T-helper 22 cell (primary cell): Measurements from ENCODE around the gene IGFBP5.

Experiments
- DNase-seq: peaks from one replicate; pipeline ENCODE4 v3.0.0-alpha.2; 2020; ENCODE audit warnings: low read depth

The IGFBP5 gene

DNA sequence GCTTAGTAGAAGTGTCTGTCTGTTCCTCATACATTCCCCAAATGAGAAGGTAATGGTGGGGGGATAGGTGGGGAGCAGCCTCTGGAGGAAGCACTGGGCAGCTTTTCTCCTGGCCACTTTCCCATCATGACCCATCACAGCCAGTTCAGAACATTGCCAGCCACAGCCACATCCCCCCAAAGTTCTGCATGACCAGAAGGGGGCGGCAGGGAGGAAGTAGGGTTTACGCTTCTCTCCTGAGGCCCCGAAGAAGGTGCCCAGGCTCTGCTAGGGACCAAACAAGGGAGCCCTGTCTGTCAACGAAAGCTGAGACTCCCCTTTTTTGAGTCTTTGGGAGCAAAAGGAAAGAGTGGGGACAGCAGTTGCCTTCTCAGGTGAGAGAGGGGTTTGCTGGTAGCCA lies 7.7 kb downstream of the IGFBP5 start:
- DNase-seq = no peak

DNA sequence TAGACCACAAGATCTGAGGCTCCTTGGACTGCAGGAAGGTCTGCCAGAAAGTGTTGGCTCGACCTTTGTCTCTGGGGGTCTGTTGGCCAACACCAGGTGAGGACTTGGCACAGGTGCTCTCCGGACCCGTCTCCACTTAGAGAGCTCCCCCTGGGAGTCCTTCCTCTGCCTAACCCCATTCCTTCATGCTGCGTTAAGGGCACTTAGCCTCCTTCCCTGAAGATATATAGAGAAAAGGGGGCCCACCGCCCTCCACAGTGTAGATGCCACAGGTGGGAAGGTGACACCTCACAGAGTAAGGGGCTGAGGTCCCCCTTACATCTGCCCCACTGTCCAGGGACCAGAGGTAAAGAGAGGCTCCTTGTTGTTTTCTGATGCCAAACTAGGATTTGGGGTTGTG lies 8.2 kb downstream of the IGFBP5 start:
- DNase-seq = no peak

DNA sequence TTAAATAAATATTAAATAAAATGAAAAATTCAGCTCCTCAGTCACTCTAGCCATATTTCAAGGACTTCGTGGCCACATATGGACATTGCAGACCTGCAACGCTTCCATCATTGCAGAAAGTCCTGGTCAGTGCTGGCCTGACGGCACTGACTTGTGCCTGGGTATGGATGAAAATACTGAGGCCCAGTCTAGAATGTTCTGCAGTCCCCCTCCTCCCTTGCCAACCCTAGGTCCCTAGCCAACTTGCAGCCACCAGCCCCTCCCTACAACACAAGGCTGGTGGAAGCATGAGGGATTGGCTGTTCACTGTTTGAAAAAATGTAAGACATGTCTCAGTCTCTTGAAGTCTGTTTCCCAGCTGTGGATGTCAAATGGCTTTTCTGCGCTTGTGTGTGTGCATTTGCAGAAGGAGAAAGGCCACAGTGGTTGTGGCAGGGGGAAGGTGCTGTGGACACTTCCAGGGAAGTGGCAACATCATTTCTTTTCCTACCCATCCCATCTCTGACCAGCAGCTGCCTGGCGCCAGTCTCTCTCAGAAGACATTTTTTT lies 9.9 kb downstream of the IGFBP5 start:
- DNase-seq = no peak

DNA sequence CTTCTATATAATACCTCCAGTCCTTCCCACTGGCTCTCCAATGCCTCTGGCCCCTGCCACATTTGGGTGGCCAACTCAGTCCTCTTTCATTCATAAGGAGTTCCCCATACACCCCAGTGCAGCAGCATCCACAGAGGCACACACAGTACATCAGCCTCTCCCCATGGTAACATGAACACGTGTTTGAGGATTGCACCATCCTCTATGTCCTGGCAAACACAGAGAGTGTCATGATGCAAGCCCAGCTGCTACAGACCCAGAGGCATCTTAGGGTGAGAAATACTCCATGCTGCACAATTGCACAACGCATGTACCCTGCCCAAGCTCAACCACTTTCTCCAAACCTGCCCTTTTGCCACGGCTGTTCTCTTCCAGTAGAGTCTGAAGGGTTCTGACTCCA lies 11.5 kb downstream of the IGFBP5 start:
- no peak for DNase-seq

DNA sequence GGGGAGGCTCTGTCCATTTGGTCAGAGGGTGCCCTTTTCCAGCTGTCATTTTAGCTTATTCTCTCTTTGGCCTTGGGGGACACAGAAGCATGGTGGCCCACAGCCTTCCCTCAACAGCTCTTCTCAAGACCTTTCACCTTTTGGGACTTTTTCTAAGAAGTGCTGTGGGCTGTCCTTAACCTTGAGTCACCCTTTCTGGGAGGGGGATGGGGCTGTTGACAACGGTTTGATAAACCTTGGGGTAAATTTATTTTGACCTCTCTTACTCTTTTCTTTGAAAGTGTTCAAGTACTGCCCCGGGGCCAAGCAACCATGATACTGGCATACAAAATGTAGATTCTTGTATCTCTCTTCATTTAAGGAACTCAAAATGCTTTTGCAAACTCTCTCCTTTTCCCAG lies 13.7 kb downstream of the IGFBP5 start:
- DNase-seq = no peak

DNA sequence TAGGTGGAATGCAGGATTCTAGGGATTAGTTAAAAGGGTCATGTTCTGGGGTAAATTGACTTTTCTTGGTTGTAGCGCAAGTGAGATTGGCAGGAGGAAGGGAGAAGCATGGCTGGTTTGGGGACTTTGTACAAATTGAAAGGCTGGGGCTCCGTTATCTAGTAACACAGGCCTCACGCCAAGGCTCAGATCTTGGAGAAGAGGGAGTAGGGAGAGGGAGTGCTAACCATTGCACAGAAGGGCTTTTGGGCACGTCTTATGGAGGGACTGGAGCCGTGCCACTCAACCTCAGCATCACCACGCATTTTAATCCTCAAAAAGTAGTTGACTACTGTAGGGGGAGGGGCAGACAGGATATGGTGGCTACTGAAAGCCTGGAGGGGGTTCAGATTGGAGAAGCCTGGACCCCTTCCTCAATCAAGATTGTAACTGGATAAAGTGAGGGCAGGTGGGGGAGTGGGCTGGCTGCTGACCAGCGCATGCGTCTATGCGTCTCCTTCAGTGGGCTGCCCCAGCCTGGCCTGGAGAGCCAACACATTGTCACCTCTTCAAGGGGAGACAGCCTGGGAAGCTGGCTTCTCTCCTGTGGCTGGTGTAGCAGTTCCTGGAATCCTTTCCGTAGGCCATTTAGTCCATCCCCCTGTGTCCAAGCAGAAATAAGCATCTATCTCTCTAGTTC lies 14.3 kb downstream of the IGFBP5 start:
- DNase-seq = no peak

DNA sequence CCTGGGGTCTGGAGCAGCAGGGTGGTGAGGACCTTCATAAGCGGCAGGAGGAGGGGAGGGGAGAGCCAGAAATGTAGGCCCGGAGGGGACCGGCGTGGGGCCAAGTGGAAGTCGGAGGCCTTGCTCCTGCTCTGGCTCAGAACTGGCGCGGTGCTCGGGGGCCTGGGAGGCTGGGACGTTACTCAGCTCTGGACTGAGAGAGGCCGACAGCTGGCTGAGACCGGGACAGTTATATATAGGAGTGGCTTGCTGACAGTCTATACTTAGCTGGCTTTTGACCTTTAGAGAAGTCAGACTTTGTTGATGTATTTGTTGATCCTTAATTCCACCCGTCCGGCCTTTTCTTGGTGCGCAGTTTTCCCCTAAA lies 15.7 kb downstream of the IGFBP5 start:
- no peak for DNase-seq

DNA sequence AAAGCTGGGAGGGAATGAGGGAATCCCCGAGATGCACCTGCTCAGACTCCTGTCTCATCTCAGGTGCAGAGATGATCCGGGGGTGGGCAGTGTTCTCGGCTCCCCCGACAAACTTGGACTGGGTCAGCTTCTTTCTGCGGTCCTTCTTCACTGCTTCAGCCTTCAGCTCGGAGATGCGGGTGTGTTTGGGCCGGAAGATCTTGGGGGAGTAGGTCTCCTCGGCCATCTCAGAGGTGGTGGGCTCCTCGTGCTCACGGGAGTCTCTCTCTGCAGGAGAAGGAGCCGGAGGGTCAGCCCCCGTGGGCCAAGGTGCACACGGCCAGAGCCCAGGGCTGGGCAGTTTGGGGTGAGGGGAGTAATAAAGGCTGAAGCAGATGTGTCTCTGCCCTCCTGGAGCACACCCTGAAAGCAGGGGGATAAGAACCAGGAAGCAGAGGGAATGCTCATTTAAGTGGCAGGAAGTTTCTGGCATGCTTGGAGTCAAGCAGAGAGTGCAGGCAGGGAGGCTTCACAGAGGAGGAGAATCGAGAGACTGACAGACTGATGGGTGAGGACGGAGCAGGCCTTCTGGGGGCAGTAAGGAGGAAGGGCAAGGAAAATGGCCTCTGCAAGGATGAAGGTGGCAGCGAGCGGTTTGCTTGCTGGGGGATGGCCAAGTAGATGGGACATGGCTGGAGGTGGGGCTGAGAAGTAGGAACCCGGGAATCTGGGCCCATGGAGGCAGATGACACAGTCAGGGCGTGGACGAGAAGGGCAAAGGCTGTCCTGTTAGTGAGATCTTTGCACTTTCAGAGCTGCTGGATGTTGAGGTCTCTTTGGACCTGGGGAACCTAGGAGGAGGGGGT lies 16.3 kb downstream of the IGFBP5 start:
- no peak for DNase-seq

DNA sequence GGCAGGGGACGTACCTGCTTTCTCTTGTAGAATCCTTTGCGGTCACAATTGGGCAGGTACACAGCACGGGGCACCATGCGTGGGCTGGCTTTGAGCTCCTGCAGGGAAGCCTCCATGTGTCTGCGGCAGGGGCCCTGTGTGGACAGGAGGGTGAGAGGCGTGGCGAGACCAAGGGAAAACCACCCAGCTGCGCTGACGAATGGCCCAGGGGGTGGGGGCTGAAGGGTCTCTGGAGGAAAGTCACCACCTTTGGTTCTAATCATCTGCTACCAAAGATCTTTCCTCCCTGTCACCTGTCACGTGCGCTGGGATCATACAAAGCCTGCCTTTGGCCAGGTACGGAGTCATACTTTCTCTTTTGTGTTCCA lies 17.3 kb downstream of the IGFBP5 start:
- DNase-seq = no peak

DNA sequence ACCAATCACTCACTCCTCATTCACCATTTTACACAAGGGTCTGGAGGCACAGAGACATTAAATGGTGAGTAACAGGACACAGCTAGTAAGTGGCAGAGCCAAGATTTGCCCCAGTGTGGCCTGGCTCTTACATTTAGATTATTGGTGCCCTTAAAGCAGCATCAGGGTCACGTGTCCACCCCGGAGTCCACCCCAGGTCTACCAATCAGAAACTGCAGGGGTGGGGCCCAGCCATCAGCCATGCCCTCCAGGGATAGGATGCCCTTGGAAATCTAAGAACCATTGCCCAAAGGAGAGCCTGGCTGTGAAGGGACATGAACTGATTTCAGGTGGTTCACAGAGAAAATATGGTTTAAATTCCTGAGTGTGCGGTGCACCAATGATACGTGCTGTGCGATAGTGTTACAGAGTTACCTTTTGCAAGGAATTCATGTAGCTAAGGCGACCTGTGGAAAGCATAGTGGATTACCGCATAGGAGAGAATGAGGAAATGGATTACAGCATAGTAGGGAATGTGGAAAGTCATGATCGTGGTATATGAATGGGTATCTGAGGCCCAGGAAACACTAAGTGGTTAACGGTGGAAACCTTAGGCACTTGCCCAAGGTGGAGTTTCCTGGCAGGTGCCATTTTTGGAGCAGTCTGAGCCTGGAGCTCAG lies 17.8 kb downstream of the IGFBP5 start:
- no peak for DNase-seq

DNA sequence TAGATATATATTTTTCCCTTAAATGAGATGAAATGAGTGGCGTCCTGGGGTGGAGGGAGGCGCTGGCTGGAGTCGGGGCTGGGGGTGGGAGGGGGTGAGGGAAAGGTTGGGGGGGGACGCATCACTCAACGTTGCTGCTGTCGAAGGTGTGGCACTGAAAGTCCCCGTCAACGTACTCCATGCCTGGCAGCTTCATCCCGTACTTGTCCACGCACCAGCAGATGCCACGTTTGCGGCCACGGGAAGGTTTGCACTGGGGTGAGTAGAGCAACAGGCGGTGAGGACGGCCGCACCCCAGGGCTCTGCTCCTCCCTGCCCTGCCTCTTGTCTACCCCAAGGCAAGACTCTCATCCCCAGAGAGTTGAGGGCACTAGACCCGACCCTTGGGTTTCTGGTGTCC lies 18.7 kb downstream of the IGFBP5 start:
- no peak for DNase-seq

DNA sequence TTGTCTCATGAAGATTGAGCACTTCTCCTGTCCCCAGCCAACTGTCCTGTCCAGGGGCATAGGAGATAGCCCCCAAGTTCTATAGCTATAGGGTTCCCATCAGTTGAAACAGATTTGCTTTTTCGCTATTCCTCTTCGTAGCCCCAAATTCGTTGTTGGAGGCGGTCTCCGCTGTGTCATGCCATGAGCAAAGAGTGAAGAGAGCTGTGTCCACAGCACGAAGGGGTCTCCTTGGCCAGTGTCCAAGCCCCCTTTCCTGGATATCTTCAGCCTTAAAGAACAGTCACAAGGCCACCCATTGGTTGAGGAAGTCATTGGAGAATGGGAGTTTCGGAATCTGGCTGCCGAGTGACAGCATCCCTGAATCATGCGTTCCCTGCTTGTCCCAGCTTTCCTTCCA lies 21.0 kb downstream of the IGFBP5 start:
- DNase-seq = no peak

DNA sequence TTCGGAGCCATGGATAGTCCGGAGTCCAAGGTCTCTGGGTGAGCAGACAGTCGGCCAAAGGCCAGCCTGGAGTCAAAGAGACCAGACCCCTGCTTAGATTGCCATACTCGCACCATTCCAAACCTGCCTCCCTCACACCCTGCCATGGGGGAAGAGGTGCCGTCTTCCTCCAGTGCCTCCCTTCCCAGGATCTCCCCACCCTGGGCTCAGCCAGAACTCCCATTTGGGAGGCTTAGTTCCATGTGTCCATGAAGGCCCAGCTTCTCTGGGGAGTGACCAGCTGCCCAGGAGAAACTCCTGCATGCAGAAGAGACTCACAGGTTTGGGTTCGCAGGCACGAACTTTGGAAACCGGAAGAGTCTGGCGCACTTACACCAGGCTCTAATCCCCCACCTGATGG lies 21.7 kb downstream of the IGFBP5 start:
- DNase-seq = no peak

DNA sequence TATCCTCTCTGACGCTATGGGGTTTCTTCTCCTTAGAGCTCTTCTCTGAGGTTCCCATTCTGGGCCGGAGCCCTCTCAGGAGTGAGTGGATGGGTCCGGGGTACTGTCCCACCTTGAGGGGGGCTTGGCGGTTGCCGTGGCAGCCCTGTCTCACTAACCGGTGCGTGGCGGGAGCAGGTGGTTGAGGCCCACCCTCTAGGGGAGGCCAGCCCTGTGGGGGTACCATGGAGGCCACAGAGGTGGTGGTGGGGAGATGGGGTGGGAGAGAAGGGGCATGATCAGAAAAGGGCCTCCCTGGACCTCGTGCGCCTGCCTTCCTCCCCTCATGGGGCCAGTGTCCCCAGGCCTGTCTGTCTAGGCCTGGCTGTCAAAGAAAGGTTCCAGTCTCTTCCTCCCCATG lies 22.3 kb downstream of the IGFBP5 start:
- DNase-seq = no peak

DNA sequence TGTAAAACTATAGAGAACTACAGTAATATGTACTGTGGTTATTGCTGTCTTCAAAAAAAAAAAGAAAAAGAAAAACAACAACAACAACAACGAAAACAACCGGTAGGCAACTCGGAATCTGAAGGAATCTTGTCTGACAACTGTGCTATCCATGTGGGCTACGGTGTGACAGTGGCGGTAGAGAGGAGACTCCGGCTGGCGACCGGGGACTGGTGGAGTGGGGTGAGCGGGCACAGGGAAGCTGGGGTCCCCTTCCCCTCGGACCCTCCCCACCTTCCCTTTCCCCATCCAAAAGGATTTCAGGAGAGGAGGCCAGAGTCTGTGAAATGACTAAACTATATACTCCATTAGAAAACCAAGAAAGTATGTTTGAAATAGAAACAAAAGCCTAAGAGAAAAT lies 22.9 kb downstream of the IGFBP5 start:
- no peak for DNase-seq

DNA sequence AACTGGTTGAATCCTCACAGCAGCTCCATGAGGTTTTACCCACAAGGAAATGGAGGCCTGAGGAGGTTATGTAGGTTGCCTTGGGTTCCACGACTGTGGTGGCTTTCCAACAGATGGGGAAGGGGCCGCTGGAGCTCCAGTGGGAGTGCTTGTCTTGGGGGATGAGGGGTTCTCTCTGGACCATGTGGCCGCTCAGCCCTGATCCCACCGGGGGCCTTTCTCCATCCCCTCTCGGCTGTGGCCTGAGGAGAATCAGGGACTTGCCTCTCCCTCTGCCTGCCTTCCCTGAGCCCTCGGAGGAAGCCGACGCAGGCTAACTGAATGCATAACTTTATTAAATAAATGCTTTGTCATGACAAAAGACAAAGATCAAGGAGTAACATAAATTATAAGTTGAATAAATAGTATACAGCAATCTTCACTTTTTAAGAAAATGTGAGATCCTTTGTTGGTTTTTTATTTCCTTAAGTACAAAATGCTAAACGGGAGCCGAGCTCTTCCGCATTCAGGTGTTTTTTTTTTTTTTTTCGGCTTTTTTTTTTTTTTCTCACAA lies 23.5 kb downstream of the IGFBP5 start:
- DNase-seq = no peak

DNA sequence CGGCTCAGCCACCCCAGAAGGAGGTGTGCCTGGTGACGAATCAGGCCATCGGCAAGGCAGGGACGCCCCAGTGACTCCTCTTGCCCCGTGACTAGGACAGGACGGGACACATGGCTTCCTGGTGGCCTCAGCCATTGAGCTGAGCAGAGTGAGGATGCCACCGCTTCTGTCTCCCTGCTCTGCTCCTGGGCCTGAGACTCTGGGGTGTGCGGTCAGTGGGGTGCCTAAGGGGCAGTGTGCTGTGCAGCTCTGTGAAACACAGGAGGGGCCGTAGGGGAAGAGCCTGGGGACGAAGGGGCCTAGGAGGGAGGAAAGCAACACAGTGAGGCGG lies 24.3 kb downstream of the IGFBP5 start:
- no peak for DNase-seq

DNA sequence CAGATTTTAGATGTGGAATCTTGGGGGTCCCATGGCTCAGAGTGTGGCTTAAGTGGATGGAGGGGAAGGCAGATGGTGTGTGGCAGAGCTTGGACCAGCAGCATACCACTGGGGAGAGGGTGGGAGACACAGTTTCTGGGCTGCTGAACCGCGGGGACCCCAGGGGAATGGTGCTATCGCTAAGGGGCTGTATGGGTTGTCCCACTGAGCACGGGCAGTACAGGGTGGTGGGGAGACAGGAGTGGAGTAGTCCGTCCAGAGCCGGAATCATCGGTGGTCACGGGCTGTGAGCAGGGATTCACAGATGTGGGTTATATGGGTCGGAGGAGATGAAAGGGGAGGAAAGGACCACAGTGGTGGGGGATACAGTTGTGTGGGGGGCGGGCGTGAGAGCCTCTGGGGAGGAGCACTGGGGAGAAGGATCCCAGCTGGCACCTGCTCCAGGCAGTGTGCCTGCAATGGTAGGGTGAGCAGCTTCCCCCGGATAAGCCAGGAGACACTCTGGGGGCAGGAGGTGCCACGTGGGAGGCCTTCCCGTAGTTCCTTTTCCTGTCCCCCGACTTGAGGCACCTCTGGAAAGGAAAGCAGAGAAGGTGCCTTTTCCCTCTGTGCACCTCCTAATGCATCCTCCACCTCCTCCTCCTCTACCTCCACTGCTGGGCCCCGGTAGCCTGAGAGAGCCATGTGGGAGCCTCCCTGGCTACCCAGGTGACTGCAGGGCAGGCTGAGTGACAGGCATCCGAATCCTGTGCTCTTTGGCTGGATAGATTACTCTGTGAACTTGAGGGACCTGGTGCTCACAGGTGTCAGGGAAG lies 24.9 kb downstream of the IGFBP5 start:
- DNase-seq = no peak

DNA sequence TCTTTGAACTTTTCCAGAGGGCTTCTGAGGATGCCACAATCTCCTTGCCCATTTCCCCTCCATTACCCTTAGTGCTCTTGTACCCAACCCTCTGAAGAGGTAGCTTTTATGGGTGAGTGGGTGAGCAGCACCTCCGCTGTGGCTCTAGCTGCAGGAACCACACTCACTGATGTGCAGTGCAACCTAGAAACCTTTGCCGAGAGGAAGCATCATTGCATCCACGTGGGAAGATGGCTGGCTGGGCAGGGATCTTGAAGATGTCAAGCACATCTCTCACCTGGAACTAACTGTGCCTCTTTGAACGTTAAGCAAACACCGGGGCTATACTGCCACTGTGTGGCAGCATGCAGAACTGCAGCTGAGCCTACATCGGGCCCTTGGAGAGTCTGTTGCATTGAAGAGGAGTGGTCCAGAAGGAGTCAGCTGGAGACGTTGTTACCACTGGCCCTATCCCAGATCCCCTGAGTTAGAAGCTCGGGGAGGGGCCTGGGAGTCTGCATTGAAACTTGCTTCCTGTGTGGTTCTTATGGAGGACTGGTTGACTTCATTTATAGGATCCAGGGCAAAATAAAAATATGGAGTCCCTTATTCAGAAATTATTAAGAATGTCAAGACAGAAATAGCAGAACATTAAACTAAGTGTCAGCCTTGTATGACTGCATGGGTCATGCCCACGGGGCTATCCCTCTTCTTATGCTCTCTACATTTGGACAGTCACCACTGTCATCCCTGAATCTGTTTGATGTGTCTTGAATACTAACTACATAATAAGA lies 28.7 kb downstream of the IGFBP5 start:
- peak; percentile 8 for DNase-seq

DNA sequence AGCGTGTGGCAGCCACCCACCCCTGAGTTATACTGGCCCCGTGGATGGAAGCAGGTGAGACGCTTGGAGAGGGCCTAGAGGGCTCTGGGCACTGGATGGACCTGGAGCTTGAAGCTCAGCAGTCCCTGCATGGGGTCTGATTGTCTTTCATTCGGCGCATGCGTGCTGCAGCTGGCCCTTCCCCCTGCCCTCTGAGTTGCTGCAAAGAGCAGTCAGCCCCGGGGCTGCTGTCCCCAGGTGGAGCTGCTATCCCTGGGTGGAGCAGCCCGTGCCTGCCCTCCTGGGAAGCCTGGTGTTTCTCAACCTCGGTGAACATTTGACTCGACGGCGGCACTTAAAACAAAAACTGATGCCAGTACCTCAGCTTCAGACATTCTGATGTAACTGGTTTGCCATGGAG lies 29.6 kb downstream of the IGFBP5 start:
- no peak for DNase-seq

DNA sequence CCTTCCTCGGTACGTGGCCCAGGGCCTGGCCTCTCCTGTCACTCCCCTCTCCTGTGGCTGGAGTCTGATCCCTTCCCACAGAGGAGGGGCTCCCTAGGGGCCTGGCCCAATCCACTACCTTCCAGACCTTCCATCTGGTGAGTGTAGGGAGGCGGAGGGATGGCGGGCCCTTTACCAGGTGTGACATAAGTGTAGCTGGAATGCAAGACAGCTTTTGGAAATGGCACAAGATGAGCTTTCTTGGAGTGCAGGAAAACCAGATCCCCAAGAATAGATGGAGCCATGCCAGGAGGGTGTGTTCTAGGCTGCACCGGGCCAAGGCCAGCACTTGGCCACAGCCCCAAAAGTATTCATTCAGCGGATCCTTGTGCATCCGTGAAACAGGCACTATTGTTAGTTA lies 30.1 kb downstream of the IGFBP5 start:
- no peak for DNase-seq
